Neural cell (in vitro differentiated cells): ENCODE results near the gene SERTAD2. TPM values are rescaled to one million over a fixed set of nuclear protein-coding genes. Genes with fewer than 3 reads are reported as not detected.

Experiments used
- H2AFZ ChIP-seq: fragments of 200-600, 300-800 bp; sonication (generic), shearing (Covaris generic); 2 replicates; pipeline ENCODE4 v1.6.0; 2014; ENCODE audit warnings: low read depth, mild to moderate bottlenecking, antibody characterized with exemption, low read length, moderate library complexity
- H3F3A ChIP-seq: fragments of 200-600 bp; shearing (Covaris generic); 2 replicates; pipeline ENCODE4 v1.6.1; 2016; ENCODE audit warnings: mild to moderate bottlenecking, moderate library complexity, mixed read lengths, antibody characterized with exemption, low read length; ENCODE audit not compliant: insufficient read depth, poor library complexity, severe bottlenecking
- H3K27ac ChIP-seq: fragments of 200-600, 300-800 bp; sonication (generic), shearing (Covaris generic); 2 replicates; pipeline ENCODE4 v1.5.1; 2014; ENCODE audit warnings: mild to moderate bottlenecking, low read length, moderate library complexity
- H3K27me3 ChIP-seq: fragments of 300-800, 200-600 bp; sonication (generic), shearing (Covaris generic); 2 replicates; pipeline ENCODE4 v1.6.0; 2014; ENCODE audit warnings: mild to moderate bottlenecking, low read depth, low read length, moderate library complexity; ENCODE audit not compliant: insufficient read depth
- H3K36me3 ChIP-seq: fragments of 300-800, 200-600 bp; sonication (generic), shearing (Covaris generic); 2 replicates; pipeline ENCODE4 v1.5.1; 2014; ENCODE audit warnings: mild to moderate bottlenecking, antibody characterized with exemption, low read length, moderate library complexity; ENCODE audit not compliant: insufficient read depth
- H3K4me2 ChIP-seq: fragments of 300-800, 200-600 bp; sonication (generic), shearing (Covaris generic); 2 replicates; pipeline ENCODE4 v1.6.0; 2014; ENCODE audit warnings: mild to moderate bottlenecking, low read length
- H3K4me3 ChIP-seq: fragments of 300-800, 200-600 bp; sonication (generic), shearing (Covaris generic); 2 replicates; pipeline ENCODE4 v1.5.1; 2014; ENCODE audit warnings: mild to moderate bottlenecking, low read length, moderate library complexity
- H3K79me2 ChIP-seq: fragments of 200-600 bp; shearing (Covaris generic); replicated peaks from 2 replicates; pipeline ENCODE4 v1.6.0; 2014; ENCODE audit warnings: mild to moderate bottlenecking, low read length, moderate library complexity; ENCODE audit not compliant: insufficient read depth
- H3K9ac ChIP-seq: fragments of 300-800, 200-600 bp; sonication (generic), shearing (Covaris generic); 2 replicates; pipeline ENCODE4 v1.6.1; 2016; ENCODE audit warnings: mild to moderate bottlenecking, low read length, mixed read lengths
- H3K9me2 ChIP-seq: fragments of 200-600 bp; shearing (Covaris generic); 2 replicates; pipeline ENCODE4 v1.6.1; 2016; ENCODE audit warnings: mild to moderate bottlenecking, low read length, mixed read lengths; ENCODE audit not compliant: insufficient read depth
- H3K9me3 ChIP-seq: fragments of 200-600, 300-800 bp; sonication (generic), shearing (Covaris generic); 2 replicates; pipeline ENCODE4 v1.6.1; 2016; ENCODE audit warnings: mild to moderate bottlenecking, mixed run types, low read length, moderate library complexity, mixed read lengths
- H4K20me1 ChIP-seq: fragments of 200-600 bp; shearing (Covaris generic); 2 replicates; pipeline ENCODE4 v1.6.1; 2016; ENCODE audit warnings: mild to moderate bottlenecking, mixed run types; ENCODE audit not compliant: insufficient read depth
- EP300 ChIP-seq: fragments of 450-650 bp; conservative IDR thresholded peaks from 2 replicates; pipeline ENCODE4 v1.6.1; 2014; ENCODE audit warnings: antibody characterized with exemption, mild to moderate bottlenecking, moderate library complexity; ENCODE audit not compliant: poor library complexity, severe bottlenecking
- EZH2 ChIP-seq: fragments of 200-600, 300-800 bp; shearing (Covaris generic), sonication (generic); IDR thresholded peaks from 2 replicates; pipeline ENCODE4 v1.6.1; 2014; ENCODE audit warnings: antibody characterized with exemption, low read length, borderline replicate concordance, mild to moderate bottlenecking; ENCODE audit not compliant: insufficient read depth, poor library complexity, severe bottlenecking
- POLR2AphosphoS5 ChIP-seq: IDR thresholded peaks from 2 replicates; pipeline ENCODE4 v1.6.1; 2012
- RAD21 ChIP-seq: fragments of 450-650 bp; conservative IDR thresholded peaks from 2 replicates; pipeline ENCODE4 v1.6.1; 2014; ENCODE audit warnings: antibody characterized with exemption, mild to moderate bottlenecking, moderate library complexity
- REST ChIP-seq: IDR thresholded peaks from 2 replicates; pipeline ENCODE4 v1.6.1; 2012; ENCODE audit warnings: borderline replicate concordance
- SMC3 ChIP-seq: fragments of 450-650 bp; conservative IDR thresholded peaks from 2 replicates; pipeline ENCODE4 v1.6.1; 2014; ENCODE audit warnings: antibody characterized with exemption, mild to moderate bottlenecking, moderate library complexity; ENCODE audit not compliant: poor library complexity
- TAF1 ChIP-seq: IDR thresholded peaks from 2 replicates; pipeline ENCODE4 v1.6.1; 2012; ENCODE audit warnings: low read depth
- polyA plus RNA-seq: library from polyadenylated mRNA; depleted of rRNA; stranded (reverse); fragments of >200 nt; gene quantifications from 2 replicates; pipeline ENCODE4 v1.2.3, GENCODE V29; 2014
- TF ChIP-seq, protein P1 (sequence below): fragments of 450-650 bp; IDR thresholded peaks from 2 replicates; pipeline ENCODE4 v1.5.1; 2014; ENCODE audit warnings: antibody characterized with exemption, mild to moderate bottlenecking, moderate library complexity; ENCODE audit not compliant: poor library complexity, severe bottlenecking

The SERTAD2 gene
- polyA plus RNA-seq, 1 donor from 2014 or later = 4.7 TPM

DNA sequence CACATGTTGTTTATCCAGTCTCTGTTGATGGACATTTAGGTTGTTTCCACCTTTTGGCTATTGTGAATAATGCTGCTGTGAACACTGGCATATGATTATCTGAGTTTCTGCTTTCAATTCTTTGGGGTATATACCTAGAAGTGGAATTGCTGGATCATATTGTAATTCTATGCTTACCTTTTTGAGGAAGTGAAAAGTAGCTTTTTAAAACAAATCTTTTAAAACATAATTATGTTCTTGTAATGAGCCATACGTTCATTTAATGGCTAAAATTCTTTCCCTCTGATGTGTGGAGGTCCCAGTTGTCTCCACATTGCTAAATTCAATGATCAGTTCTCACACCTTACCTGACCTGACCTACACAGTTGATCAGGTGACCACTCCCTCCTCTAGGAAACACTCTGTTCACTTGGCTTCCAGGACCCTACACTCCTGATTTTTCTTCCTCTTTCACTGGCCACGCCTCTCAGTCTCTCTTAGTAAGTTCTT is 27.8 kb upstream of the SERTAD2 start:
- no peaks in the 10 kb centered on the region for H3K9me2 ChIP-seq
- no peaks in the 10 kb centered on the region for H3K27me3 ChIP-seq
- H3K36me3 ChIP-seq = no peaks in the 10 kb centered on the region
- H2AFZ ChIP-seq = no peak overlapping the region
- no peak overlapping the region for H3K27ac ChIP-seq
- TF ChIP-seq, protein P1, sequence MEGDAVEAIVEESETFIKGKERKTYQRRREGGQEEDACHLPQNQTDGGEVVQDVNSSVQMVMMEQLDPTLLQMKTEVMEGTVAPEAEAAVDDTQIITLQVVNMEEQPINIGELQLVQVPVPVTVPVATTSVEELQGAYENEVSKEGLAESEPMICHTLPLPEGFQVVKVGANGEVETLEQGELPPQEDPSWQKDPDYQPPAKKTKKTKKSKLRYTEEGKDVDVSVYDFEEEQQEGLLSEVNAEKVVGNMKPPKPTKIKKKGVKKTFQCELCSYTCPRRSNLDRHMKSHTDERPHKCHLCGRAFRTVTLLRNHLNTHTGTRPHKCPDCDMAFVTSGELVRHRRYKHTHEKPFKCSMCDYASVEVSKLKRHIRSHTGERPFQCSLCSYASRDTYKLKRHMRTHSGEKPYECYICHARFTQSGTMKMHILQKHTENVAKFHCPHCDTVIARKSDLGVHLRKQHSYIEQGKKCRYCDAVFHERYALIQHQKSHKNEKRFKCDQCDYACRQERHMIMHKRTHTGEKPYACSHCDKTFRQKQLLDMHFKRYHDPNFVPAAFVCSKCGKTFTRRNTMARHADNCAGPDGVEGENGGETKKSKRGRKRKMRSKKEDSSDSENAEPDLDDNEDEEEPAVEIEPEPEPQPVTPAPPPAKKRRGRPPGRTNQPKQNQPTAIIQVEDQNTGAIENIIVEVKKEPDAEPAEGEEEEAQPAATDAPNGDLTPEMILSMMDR = no peak
- TF ChIP-seq TAF1 (no peak), REST (no peak), EP300 (no peak), POLR2AphosphoS5 (no peak), EZH2 (no peak)
- no peak overlapping the region for H3K9ac ChIP-seq
- H3K4me3 ChIP-seq = no peak overlapping the region
- no peaks in the 10 kb centered on the region for H3K79me2 ChIP-seq
- no peaks in the 10 kb centered on the region for H3K9me3 ChIP-seq
- H3K4me2 ChIP-seq = no peak overlapping the region
- no peaks in the 10 kb centered on the region for H3F3A ChIP-seq
- no peaks in the 10 kb centered on the region for H4K20me1 ChIP-seq

GRCh38 chr2:64679673-64680425 is 26.1 kb upstream of the SERTAD2 start:
- TF ChIP-seq, protein P1 = no peak
- TF ChIP-seq EP300 (no peak), POLR2AphosphoS5 (no peak), SMC3 (no peak), REST (no peak), RAD21 (no peak)
- no peaks in the 10 kb centered on the region for H3K36me3 ChIP-seq
- no peak overlapping the region for H3K4me2 ChIP-seq
- H3K9me2 ChIP-seq = no peaks in the 10 kb centered on the region
- H3K9ac ChIP-seq = no peak overlapping the region
- no peaks in the 10 kb centered on the region for H3F3A ChIP-seq
- no peaks in the 10 kb centered on the region for H3K79me2 ChIP-seq
- H3K4me3 ChIP-seq = no peak overlapping the region
- no peaks in the 10 kb centered on the region for H3K27me3 ChIP-seq
- H4K20me1 ChIP-seq = no peaks in the 10 kb centered on the region
- no peaks in the 10 kb centered on the region for H3K9me3 ChIP-seq
- no peak overlapping the region for H2AFZ ChIP-seq
- no peak overlapping the region for H3K27ac ChIP-seq
